GM18526 (cell line): Measurements from ENCODE around the gene ARHGEF28.

ENCODE experiments used
- POLR2A ChIP-seq: IDR thresholded peaks from 3 replicates; pipeline ENCODE4 v1.6.1; 2011; ENCODE audit not compliant: insufficient read length; ENCODE audit errors: extremely low read depth

ARHGEF28 gene

DNA sequence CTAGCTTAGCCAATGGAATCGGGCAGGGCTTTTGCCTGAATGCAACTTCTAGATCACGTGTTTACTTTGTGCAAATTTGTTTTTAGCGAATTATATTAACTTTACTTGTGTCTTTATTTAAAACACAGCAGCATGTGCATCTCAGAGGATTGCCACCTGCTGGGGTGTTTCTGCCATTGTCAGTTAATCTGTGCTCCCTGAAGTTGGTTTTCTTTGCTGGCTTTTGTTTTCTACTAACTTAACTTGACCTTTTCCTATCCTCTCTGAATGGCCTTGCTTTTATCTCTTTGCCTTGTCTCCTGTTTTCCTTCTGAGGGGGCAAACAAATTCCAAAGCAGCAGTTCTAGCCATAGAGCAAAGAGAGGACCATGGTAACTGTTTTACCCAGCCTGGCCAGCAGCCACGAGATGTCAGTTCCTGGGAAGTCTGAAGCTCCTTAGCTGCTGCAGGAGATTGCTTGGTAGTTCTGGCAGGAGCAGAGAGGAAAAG lies 67.6 kb downstream of the ARHGEF28 start:
- TF ChIP-seq POLR2A = no peak

DNA sequence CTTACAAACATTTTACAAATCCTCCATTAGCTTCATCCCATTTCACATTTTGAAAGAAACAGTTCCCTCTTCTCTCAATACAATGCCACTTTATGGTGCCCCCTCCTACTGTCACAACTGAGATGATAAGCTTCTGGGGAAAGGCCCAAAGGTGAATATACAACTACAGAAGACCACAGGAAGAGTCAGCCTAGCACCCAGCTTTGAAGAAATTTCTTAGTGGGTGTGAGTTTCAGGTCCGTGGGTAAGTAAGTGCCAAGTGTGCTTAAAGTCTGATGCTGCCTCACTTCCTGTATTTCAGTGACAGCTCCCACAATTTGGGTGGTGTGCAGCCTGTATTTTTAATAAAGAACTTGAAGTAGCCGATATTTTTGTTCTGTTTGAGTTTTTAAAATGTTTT lies 68.1 kb downstream of the ARHGEF28 start:
- TF ChIP-seq POLR2A = no peak

DNA sequence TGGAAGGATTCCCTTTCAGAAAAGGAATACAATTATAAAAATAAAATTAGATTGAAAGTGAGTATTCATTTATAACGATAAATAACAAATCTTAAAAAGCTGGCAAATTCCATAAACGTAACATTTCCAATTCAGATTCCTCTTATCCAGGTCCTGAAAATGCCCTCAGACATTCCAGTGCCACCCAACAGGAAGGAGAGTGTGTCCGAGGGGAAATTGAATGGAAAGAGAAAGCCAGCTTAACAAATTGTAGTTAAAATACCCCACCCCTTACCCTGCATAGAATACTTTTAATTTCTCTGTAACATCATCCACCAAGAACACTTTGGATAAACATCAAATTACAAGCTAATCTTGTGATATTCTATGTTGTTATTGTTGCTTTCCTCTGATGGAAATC lies 72.0 kb downstream of the ARHGEF28 start:
- TF ChIP-seq POLR2A = no peak

DNA sequence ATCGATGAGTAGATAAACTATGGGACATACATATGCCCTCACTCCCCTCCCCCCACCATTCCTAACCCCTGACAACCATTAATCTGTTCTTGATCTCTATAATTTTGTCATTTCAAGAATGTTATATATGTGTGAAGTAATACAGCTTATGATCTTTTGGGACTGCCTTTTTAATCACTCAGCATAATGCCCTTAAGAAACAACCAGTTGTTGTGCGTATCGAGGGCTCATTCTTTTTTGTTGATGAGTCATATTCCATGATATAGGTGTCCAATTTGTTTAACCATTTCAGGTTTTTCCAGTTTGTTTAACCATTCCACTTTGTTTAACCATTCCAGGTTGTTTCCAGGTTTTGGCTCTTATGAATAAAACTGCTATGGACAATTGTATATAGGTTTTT lies 75.6 kb downstream of the ARHGEF28 start:
- TF ChIP-seq POLR2A = no peak

DNA sequence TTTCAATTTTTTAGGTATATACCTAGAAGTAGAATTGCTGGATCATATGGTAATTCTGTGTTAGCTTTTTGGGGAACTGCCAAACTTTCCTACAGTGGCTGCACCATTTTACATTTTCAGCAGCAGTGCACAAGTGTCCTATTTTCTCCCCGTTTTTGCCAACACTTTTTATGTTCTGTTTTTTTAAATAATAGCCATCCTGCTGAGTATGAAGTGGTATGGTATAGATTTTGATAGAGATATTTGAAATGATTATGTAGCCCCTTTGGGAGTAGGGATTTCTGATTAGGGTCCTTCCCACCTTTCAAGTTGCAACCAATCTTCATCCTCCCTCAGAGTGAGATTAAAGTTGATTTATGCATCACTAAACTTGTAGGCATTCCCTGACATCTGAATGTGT lies 76.5 kb downstream of the ARHGEF28 start:
- TF ChIP-seq POLR2A = no peak

DNA sequence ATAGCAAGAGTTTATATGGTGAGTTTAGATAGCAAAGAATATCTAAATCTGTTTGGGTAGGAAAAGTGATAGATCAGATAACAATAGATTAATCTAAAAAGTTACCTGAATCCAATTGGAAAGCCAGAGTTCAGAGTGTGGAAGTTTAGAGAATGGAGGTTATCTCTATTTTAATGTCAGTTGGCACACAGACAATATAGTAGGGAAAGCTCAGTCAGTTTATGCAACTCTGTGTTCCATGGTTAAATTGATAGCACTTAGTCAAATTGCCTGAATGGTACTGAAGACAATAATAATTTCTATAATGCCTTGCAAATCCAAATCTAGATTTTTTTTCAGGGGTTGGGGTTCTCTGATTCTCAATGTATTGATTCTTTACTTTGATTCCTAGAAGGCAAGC lies 77.0 kb downstream of the ARHGEF28 start:
- no peak for TF ChIP-seq POLR2A

DNA sequence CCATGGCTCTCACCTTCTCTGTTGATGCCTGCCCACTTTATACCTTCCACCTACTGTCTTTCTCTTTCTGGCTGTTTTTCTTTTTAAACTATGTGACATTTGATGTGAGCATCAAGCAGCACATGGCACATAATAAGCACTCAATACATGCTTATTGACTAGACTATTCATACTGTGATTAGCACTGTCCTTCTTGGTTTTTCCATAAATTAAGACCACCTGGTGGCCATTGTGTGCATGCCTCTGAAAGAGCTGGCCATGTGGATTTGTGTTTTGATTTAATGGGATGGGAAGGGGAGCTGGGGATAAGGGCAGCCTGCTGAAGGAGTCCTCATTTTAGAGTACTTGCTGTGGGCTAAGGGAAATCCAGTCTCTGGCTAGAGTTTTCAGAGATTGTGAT lies 79.4 kb downstream of the ARHGEF28 start:
- TF ChIP-seq POLR2A = no peak

DNA sequence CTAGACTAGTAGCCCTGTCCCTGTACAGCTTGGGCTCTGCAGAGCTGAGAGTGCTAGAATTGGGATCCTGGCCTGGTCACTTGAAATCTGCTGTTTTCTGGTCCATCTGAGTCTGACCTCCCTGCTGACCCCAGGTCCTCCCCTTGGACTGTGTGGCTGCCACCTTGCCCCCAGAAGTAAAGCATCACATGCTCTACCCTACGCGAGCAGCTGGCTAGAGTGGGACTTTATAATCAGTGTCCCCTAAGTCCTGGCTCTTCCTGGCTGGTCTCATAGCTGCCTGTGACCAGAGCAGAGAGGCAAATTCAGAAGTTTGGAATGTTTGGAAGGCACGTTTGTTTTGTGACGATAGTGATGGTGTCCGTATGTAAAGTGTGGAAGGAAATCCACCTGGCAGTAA lies 81.0 kb downstream of the ARHGEF28 start:
- no peak for TF ChIP-seq POLR2A

DNA sequence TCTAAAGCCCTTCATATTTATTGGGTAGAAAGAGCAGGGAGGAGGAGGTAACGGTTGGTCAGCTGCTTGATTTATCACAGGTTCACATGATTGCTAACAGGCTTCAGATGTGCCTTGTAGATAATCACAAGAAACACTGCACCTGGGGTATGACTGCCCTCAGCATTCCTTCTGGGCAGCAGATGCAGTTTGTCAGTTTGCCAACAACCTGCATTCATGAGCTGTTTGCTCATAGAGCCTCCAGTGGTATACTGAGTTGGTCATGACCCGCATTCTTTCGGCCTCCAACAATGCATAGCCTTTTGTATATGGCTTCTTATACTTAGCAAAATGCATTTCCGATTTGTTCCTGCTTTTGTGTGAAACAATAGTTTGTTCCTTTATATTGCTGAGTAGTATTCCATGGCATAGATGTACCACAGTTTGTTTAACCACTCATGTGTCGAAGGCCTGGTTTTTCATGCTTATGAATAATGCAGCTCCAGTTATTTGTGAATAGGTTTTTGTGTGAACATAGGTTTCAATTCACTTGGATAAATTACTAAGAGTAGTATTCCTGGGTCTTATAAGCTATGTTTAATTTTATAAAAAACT lies 83.6 kb downstream of the ARHGEF28 start:
- TF ChIP-seq POLR2A = no peak

DNA sequence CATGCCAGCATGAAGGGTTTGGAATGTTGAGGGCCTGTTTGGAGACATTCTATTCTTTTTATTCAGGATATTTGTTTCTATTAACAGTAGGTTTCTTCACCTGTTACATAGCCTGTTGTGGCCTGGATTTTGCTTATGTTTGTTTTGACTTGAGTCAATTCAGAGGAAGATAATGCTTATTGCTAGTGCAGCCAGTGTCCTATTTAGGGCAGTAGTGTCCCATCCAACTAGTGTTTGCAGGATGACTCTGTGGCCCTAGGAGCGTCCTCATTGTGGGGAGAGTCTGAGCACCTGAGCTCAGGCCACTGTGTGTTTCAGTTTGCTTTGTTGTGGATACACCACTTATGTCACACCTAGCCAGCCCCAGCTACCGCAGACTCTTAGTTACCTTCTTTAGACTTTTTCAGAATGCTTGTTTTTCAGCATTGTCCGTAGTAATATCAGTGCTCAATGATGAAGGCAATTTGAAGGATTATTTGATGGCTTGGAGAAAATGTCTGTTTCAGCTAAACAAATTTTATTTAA lies 90.3 kb downstream of the ARHGEF28 start:
- no peak for TF ChIP-seq POLR2A

DNA sequence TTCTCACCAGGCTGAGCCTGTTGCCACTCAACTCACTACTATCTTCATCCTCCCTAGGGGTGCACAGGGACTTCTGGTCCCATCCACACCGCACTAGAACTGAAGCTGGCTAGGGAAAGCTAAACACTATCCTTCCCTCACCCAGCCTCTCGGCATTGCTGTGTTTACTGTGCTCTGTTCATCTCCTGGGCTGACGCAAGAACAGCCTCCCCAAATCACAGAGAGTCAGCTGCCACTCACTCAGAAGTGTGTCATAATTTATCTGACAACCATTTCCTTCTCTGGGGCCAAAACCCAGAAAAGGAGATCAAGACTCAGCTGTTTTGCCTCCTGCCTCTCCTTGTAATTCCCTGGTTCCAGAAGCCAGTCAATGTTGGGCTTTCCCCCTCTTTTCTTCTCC lies 92.8 kb downstream of the ARHGEF28 start:
- TF ChIP-seq POLR2A = no peak

DNA sequence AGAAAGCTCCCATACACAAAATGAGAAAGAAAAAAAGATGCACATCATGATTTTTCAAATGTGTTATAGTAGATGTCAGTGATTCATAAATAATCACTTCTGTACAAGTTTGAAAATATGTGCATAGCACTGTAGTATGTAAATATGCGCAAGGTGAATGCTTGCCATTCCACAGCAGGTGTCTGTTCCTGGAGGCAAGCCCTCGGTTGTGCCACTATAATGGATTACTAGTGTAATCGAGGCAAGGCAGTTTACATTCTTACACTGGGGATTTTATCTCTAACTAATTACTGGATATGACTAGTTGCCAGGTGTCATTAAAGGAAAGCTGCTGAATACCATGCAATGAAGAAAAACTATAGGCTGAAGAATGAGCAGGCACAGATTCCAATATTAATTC lies 93.6 kb downstream of the ARHGEF28 start:
- TF ChIP-seq POLR2A = no peak

DNA sequence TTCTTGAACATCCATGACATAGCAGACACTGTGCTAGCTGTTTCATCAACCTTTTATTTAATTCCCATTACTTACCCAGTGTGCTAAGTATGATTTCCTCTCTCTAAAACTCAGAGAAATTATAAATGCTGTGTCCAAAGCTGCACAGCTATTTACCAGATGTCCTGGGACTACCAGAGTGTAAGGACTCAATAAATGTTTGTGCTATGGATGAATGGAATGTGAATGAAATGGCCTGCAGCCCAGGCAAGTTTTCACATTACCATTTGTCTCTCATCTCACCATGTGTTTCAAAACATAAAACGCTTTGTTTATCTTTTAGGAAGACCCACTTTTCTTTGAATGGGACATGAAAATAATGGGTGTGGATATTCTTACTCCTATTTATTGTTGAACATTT lies 96.2 kb downstream of the ARHGEF28 start:
- TF ChIP-seq POLR2A = no peak

DNA sequence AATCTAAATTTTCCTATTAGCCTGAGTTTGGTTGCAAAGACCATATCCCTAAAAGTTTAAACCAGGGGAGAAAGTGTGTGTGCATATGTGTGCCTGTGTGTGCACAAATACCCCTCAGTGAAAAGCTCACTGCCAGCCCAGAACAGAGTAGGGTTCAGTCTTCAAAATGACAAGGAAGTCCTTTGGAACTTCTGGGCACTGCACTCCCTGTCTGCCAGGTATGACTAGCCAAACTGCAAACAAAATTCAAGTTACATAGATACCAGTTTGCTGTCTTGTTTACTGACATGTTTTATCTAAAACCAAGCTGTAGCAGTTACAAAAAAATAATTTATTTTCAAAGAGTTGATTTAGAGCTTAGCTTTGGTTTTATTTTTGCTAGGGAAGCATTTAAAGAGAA lies 100.1 kb downstream of the ARHGEF28 start:
- TF ChIP-seq POLR2A = no peak

DNA sequence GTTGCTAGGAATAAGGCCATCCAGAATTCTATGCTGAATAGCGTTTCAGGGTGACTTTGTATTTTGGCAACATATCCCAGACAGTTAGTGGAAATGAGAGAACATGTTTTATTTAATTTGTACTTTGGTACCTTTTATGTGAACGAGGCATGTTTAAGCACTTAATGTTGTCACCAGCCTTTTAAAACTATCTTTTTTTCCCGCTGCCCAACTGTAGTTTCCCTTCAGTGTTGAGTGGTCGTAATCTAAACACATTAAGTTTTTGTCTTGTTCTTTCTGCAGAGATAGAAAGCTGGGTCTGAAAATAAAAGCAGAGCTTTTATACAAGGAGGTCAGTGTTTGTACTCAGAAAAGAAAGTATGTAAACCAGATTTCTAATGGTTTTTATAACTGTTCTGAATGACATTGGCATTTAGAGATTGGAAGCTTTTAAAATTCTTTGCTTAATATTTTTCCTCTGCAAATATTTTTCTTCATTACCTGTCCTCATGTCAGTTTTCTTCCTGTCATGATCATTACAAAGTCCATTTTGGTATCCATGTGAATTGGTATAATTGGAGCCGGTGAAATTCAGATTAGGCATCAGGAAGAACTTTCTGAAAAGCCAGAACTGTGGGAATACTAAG lies 100.7 kb downstream of the ARHGEF28 start:
- no peak for TF ChIP-seq POLR2A

DNA sequence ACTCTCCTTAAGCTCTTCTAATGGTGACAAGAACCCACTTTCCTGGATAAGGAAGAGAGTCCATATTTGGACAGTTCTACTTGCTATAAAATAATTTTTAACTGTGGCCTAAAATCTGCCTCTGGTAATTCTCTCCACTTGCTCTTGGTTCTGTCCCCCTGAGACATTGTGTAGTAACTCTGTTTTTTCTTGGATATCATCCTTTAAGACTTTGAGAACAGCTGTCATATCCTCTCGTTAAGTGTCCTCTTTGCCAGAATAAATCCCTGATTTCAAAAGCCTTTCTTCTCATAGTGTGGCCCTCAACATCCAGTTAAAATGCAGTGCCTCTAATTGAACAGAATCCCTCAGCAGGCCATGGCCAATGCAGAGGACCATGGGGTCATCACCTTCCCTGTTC lies 101.5 kb downstream of the ARHGEF28 start:
- no peak for TF ChIP-seq POLR2A
